Measurements from ENCODE around the gene LEMD2. TPM values are rescaled to one million over a fixed set of nuclear protein-coding genes. Genes with fewer than 3 reads are reported as not detected.

LEMD2 gene
- total and polyA plus RNA-seq, 2 of the 4 experiments (the other 2 are of a cell fraction): 26.5 to 43.6 TPM

- in situ Hi-C loops (cut with MboI; ENCODE audit: low sequenced_read_pairs) (no loop called here), dilution Hi-C loops (cut with HindIII; ENCODE audit: low sequenced_read_pairs, unreplicated experiment) (no loop called here)
- no peaks in the 10 kb centered on the region for H3K27me3 ChIP-seq (ENCODE audit: control insufficient read depth, insufficient read depth, low read length)
These were observed 31.0 kb downstream of the LEMD2 start for GRCh38 chr6:33757906-33758305.

More at GRCh38 chr6:33757906-33758305, 31.0 kb downstream of the LEMD2 start:
- Histone ChIP-seq H3K23ac (ENCODE audit: low read depth, low read length) (no peak overlapping the region), H3K4ac (ENCODE audit: low read depth, low read length) (no peak overlapping the region), H3K36me3 (ENCODE audit: control insufficient read depth, insufficient read depth, low read length) (no peaks in the 10 kb centered on the region), H3K9me1 (ENCODE audit: insufficient read depth, low read length) (no peaks in the 10 kb centered on the region), H3K4me3 (ENCODE audit: insufficient read depth, low read depth, low read length) (no peak overlapping the region), H4K20me1 (ENCODE audit: insufficient read depth, low read length) (peaks cover 5% of the 10 kb centered on the region), H2BK5ac (ENCODE audit: low read depth, low read length, poor library complexity, severe bottlenecking) (no peak overlapping the region), H4K5ac (ENCODE audit: low read depth, low read length) (no peak overlapping the region), H2BK20ac (ENCODE audit: low read depth, low read length) (no peak overlapping the region), H3K14ac (replicated peaks; ENCODE audit: low read depth, low read length) (no peak overlapping the region), H2BK120ac (ENCODE audit: low read depth, low read length) (no peak overlapping the region), H3K27ac (ENCODE audit: insufficient read depth, low read length) (no peak overlapping the region), H3K79me1 (ENCODE audit: low read depth in 1 of 2, low read length in 2 of 2) (no peaks in the 10 kb centered on the region), H3K9me3 (ENCODE audit: control insufficient read depth, insufficient read depth, low read length) (no peaks in the 10 kb centered on the region), H2BK15ac (ENCODE audit: low read depth, low read length) (no peak overlapping the region; the same call in 2 of the 3 replicates), H4K91ac (ENCODE audit: insufficient read depth, low read depth, low read length) (no peak overlapping the region), H2AK9ac (replicated peaks; ENCODE audit: low read depth, low read length, poor library complexity) (no peak overlapping the region), H3K4me1 (ENCODE audit: control insufficient read depth, insufficient read depth, low read length) (peaks cover 16% of the 10 kb centered on the region; the same call in 1 of the 2 replicates), H4K8ac (ENCODE audit: low read depth in 2 of 2, low read length in 2 of 2) (no peak overlapping the region), H3K4me2 (ENCODE audit: low read depth, low read length) (no peak overlapping the region), H2AK5ac (ENCODE audit: low read depth, low read length) (no peak overlapping the region), H2AFZ (replicated peaks; ENCODE audit: low read length, poor library complexity) (no peak overlapping the region), H3K18ac (ENCODE audit: low read depth, low read length) (no peak overlapping the region), H3K9ac (ENCODE audit: low read depth, low read length) (no peak overlapping the region), H3K56ac (ENCODE audit: extremely low read depth, insufficient read depth, low read length) (no peak overlapping the region)
- intact Hi-C loops (cut with micrococcal nuclease): no loop called here
- CTCF ChIA-PET: interaction anchor here (1.4 kb wide), 1 partner anchor 270 kb away, joined by 3 read pairs; no protein-coding TSS in a partner anchor
- DNase-seq (no peak), ATAC-seq (ENCODE audit: low read depth) (no peak)
- 96% methylated on average over 4 of the region's 10 CpGs; no CpG with 5 or more reads in 1 of the 2 experiments for WGBS, 2 experiments (ENCODE audit: extremely low coverage in 2 of 2, insufficient read length in 1 of 2)
- TF ChIP-seq CHD1 (IDR thresholded peaks at IDR 0.05; ENCODE audit: low read depth, low read length) (no peak), MAZ (IDR thresholded peaks at IDR 0.05; ENCODE audit: borderline replicate concordance, low read depth, low read length) (no peak), MXI1 (IDR thresholded peaks at IDR 0.05; ENCODE audit: borderline replicate concordance, low read depth, low read length) (no peak), RAD21 (IDR thresholded peaks at IDR 0.05; ENCODE audit: low read length) (no peak), ELK1 (IDR thresholded peaks at IDR 0.05; ENCODE audit: borderline replicate concordance, low read depth, low read length) (no peak), FOS (IDR thresholded peaks at IDR 0.05; ENCODE audit: low read depth, low read length) (no peak), SMC3 (IDR thresholded peaks at IDR 0.05; ENCODE audit: low read depth, low read length) (no peak), POLR2A (IDR thresholded peaks at IDR 0.05; ENCODE audit: low read depth, low read length) (no peak), CTCF (conservative IDR thresholded peaks at IDR 0.05; ENCODE audit: low read depth, low read length) (no peak)
- POLR2A ChIA-PET (ENCODE audit: unreplicated experiment): no interaction called here
- no TSS peak for BruUV-seq (replicated peaks)
